ENCODE data around the gene TSHZ2. TPM values are rescaled to one million over a fixed set of nuclear protein-coding genes. Genes with fewer than 3 reads are reported as not detected.

The TSHZ2 gene
- total and polyA plus RNA-seq, 9 of the 15 experiments (the other 6 are each of a cell fraction or from before 2014, with no cell fraction given) = 0.03 to 0.20 (median 0.05) TPM; not detected in 4

DNA sequence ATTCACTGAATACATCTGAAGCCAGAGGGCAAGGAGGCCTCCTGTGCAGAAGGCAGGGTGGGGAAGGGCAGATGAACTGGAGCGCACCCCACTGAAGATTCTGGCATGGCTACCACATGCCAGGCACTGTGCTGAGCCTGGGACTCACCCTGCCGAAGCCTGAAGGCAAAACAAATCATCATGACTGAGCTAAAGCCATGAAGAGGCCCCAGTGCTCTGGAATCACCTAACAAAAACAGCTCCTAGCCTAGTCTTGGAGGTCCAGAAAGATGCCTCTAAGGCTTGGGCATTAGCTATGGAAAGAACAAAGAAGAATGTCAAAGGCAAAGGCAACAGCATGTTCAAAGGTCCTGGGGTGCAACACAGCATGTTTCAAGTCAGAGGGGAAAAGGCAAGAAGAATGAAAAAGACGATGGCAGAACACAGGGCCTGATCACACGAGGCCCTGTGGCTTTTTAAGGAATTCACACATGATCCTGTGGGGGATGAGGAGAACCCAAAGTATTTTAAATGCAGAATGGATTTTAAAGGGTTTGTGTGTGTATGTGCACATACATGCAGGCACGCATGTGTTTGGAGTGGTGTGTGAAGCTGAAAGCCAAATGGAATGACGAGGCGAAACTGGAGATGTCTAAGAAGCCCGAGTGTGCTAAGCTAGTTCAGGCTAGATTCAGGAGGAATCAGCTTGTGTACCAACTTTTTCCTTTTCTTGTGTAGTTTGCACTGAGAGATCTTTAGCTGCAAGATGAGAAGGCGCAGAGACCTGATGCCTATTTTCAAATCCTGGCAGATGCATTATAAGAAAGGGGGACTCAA is 360.1 kb downstream of the TSHZ2 start (continued):
- TF ChIP-seq, protein P1, sequence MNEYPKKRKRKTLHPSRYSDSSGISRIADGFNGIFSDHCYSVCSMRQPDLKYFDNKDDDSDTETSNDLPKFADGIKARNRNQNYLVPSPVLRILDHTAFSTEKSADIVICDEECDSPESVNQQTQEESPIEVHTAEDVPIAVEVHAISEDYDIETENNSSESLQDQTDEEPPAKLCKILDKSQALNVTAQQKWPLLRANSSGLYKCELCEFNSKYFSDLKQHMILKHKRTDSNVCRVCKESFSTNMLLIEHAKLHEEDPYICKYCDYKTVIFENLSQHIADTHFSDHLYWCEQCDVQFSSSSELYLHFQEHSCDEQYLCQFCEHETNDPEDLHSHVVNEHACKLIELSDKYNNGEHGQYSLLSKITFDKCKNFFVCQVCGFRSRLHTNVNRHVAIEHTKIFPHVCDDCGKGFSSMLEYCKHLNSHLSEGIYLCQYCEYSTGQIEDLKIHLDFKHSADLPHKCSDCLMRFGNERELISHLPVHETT (CRISPR knock-in tag; conservative IDR thresholded peaks at IDR 0.05 in 1 of 2, IDR thresholded peaks at IDR 0.05 in 1 of 2) = 0 out of 4 replicates have a peak, but pooled peaks of 1 of the 2 experiments have one; percentile 10
- TF ChIP-seq, protein P2, sequence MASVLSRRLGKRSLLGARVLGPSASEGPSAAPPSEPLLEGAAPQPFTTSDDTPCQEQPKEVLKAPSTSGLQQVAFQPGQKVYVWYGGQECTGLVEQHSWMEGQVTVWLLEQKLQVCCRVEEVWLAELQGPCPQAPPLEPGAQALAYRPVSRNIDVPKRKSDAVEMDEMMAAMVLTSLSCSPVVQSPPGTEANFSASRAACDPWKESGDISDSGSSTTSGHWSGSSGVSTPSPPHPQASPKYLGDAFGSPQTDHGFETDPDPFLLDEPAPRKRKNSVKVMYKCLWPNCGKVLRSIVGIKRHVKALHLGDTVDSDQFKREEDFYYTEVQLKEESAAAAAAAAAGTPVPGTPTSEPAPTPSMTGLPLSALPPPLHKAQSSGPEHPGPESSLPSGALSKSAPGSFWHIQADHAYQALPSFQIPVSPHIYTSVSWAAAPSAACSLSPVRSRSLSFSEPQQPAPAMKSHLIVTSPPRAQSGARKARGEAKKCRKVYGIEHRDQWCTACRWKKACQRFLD (CRISPR knock-in tag; IDR thresholded peaks at IDR 0.05) = peak; percentile 34; the same call in 1 of the 2 replicates
- 0 out of 4 replicates have a peak, but pooled peaks of 1 of the 2 experiments have one; percentile 36 for TF ChIP-seq FOXA3 (CRISPR knock-in tag; conservative IDR thresholded peaks at IDR 0.05 in 1 of 2, IDR thresholded peaks at IDR 0.05 in 1 of 2)
- no peak for TF ChIP-seq TBL1XR1 (IDR thresholded peaks at IDR 0.05; ENCODE audit: low read length in 2 of 2)
- TF ChIP-seq, protein P3, sequence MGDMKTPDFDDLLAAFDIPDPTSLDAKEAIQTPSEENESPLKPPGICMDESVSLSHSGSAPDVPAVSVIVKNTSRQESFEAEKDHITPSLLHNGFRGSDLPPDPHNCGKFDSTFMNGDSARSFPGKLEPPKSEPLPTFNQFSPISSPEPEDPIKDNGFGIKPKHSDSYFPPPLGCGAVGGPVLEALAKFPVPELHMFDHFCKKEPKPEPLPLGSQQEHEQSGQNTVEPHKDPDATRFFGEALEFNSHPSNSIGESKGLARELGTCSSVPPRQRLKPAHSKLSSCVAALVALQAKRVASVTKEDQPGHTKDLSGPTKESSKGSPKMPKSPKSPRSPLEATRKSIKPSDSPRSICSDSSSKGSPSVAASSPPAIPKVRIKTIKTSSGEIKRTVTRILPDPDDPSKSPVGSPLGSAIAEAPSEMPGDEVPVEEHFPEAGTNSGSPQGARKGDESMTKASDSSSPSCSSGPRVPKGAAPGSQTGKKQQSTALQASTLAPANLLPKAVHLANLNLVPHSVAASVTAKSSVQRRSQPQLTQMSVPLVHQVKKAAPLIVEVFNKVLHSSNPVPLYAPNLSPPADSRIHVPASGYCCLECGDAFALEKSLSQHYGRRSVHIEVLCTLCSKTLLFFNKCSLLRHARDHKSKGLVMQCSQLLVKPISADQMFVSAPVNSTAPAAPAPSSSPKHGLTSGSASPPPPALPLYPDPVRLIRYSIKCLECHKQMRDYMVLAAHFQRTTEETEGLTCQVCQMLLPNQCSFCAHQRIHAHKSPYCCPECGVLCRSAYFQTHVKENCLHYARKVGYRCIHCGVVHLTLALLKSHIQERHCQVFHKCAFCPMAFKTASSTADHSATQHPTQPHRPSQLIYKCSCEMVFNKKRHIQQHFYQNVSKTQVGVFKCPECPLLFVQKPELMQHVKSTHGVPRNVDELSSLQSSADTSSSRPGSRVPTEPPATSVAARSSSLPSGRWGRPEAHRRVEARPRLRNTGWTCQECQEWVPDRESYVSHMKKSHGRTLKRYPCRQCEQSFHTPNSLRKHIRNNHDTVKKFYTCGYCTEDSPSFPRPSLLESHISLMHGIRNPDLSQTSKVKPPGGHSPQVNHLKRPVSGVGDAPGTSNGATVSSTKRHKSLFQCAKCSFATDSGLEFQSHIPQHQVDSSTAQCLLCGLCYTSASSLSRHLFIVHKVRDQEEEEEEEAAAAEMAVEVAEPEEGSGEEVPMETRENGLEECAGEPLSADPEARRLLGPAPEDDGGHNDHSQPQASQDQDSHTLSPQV (IDR thresholded peaks at IDR 0.05) = peak; percentile 51; the same call in 1 of the 2 replicates
- TF ChIP-seq, protein P4, sequence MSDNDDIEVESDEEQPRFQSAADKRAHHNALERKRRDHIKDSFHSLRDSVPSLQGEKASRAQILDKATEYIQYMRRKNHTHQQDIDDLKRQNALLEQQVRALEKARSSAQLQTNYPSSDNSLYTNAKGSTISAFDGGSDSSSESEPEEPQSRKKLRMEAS (CRISPR knock-in tag; IDR thresholded peaks at IDR 0.05) = peak; percentile 32; the same call in 1 of the 2 replicates
- peak; percentile 79 for TF ChIP-seq BCOR (IDR thresholded peaks at IDR 0.05)
- TF ChIP-seq CHCHD3 (CRISPR knock-in tag; IDR thresholded peaks at IDR 0.05) = no peak
- TF ChIP-seq, protein P5, sequence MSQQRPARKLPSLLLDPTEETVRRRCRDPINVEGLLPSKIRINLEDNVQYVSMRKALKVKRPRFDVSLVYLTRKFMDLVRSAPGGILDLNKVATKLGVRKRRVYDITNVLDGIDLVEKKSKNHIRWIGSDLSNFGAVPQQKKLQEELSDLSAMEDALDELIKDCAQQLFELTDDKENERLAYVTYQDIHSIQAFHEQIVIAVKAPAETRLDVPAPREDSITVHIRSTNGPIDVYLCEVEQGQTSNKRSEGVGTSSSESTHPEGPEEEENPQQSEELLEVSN (IDR thresholded peaks at IDR 0.05; ENCODE audit: borderline replicate concordance in 1 of 2, extremely low read depth in 1 of 2, insufficient read depth in 1 of 2, insufficient read length in 1 of 2, low read depth in 1 of 2, low read length in 1 of 2, poor library complexity in 1 of 2, severe bottlenecking in 1 of 2) = peak in 1 of 2 experiments; percentile 40
- peak; percentile 64 for TF ChIP-seq NFIC (IDR thresholded peaks at IDR 0.05)
- no peak for TF ChIP-seq ZNF24 (IDR thresholded peaks at IDR 0.05)
- 0 out of 2 replicates have a peak, but pooled peaks have one; percentile 27 for TF ChIP-seq ZKSCAN8 (CRISPR knock-in tag; IDR thresholded peaks at IDR 0.05)
- no peak for TF ChIP-seq STAG1 (CRISPR knock-in tag; IDR thresholded peaks at IDR 0.05; ENCODE audit: borderline replicate concordance)
- TF ChIP-seq, protein P6, sequence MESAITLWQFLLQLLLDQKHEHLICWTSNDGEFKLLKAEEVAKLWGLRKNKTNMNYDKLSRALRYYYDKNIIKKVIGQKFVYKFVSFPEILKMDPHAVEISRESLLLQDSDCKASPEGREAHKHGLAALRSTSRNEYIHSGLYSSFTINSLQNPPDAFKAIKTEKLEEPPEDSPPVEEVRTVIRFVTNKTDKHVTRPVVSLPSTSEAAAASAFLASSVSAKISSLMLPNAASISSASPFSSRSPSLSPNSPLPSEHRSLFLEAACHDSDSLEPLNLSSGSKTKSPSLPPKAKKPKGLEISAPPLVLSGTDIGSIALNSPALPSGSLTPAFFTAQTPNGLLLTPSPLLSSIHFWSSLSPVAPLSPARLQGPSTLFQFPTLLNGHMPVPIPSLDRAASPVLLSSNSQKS (CRISPR knock-in tag; IDR thresholded peaks at IDR 0.05) = no peak
- peak; percentile 72 for TF ChIP-seq MAFF (IDR thresholded peaks at IDR 0.05; ENCODE audit: low read length)
